HuH-7.5 (cell line): Measurements from ENCODE around the gene ZNF784.
"Not testable (repeated sequence)": the region's sequence is repeated elsewhere in the genome, so short reads cannot be mapped to it uniquely, and the experiment has no call there.

Experiments used
- DNase-seq: peaks from one replicate; pipeline ENCODE4 v3.0.0; 2011; ENCODE audit warnings: low spot score

ZNF784 gene

DNA sequence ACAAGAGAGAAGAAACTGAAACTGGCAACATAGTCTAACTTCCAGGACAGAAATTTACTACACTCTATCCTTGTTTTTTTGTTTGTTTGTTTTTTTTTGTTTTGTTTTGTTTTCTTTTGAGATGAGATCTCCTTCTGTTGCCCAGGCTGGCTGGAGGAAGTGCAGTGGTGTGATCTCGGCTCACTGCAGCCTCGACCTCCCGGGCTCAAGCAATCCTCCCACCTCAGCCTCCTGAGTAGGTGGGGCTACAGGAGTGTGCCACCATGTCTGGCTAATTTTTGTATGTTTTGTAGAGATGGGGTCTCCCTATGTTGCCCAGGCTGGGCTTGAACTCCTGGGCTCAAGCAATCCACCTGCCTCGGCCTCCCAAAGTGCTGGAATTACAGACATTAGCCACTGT, 42.1 kb downstream of the ZNF784 start:
- not testable (repeated sequence) for DNase-seq

DNA sequence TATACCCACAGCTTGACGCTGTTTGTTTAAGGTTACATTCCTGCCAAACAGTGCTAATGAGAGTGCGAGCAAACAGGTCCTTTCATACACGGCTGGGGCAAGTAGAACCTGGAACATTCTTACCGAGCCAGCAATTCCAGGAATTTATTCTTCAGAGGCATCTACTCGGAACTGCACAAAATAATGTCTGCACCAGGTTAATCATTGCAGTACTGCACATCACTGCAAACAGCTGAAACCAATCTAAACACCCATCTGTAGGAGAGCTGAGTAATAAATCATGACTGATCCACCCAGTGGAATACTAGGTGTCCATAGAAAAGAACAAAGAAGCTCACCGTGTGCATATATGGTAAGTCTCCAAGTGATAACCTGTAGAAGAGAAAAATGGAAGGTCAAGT, 42.5 kb downstream of the ZNF784 start:
- no peak for DNase-seq

DNA sequence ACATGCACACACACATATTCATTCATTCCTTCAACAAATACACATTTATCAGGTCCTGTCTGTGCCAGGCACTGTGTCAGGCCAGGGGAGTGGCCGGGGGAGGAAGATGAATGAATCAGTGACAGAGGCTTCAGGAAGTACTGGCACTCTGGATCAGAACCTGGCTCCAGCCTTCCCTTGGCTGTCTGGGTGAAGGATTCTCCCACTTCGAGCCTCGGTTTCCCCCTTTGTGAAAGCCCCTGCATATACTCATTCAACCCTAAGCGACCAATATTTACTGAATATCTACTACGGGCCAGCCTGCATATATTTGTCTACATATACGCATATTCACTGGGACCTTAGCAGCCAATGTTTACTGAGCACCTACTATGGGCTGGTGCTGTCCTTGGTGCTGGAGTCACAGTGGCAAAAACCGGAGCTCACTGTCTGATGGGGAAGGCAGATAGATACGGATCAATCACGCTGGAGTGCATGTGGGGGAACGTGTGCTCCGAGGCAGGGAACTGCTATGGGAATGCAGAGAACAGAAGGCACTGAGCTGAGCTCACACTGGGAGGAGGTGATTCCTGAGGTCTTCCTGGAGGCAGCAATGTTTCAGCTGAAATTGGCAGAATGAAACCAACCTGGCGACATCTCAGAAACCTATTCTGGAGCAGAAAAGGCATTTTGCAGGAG, 43.1 kb downstream of the ZNF784 start:
- DNase-seq = no peak

DNA sequence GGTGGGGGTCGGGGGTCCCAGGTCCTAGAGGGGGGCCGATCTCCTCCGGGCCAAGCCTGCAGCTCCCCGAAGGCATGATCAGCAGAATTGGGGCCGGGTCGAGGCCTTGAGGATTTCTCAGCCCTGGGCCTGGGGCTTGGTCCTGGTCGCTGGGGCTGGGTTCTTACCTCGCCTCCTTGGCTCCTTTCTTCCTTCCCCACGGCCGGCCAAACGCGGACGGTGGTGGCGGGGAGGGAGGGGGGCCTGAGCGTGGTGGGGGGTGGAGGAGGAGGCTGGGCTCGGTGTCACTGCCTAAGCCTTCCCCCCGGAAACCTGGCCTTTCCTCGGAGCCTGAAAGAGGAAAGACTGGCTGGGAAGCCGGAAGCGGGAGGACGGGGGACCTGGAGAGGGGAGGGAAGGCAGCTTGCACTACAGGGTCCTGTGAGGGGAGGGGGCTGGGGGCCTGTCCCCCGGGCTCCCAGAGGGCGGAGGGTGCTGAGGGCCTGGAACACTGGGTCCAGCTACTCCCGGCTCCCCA, 43.7 kb downstream of the ZNF784 start, which contains the start of gene ZNF579:
Gene ZNF579, minus strand, starts transcription at position 221 of the 517 bp plus-strand sequence. CDS start 1,209 bp downstream, outside the sequence.
- DNase-seq = peak; percentile 96

DNA sequence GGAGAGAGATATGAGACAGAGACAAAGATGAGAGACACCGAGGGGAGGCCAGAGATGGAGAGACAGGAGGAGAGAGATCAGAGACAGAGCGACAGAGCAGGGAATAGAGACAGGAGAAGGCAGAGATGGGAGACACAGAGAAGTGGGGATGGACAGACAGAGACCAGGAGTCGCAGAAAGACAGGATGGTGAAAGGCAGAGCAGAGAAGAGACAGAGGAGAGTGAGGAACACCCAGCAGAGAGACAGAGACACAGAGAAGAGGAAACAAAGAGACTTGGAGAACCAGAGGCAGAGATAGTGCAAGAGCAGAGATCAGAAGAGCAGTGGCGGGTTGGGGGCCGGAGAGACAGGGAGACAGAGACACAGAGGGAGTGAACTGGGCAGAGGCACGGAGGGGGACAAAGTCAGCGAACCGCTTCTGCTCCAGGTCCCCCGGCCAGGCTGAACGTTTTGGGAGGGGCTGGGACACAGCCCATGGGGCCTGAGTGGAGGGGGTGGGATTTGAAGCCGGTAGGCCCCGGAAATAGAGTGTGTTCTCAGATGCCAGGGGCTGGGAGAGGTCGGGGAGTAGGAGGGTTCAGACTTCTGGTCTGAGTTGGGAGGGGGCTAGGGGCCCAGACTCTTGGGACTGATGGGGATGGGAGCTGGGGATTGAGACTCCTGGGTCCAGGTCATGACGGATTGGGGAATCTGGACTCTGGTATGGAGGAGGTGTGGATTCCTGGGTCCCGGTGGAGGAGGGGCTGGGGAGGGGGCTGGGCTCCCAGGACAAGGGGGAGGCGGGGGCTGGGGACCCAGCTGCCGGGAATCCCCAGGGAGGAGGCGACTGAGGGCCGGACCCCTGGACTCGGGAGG, 44.4 kb downstream of the ZNF784 start:
- DNase-seq = peak; percentile 55

DNA sequence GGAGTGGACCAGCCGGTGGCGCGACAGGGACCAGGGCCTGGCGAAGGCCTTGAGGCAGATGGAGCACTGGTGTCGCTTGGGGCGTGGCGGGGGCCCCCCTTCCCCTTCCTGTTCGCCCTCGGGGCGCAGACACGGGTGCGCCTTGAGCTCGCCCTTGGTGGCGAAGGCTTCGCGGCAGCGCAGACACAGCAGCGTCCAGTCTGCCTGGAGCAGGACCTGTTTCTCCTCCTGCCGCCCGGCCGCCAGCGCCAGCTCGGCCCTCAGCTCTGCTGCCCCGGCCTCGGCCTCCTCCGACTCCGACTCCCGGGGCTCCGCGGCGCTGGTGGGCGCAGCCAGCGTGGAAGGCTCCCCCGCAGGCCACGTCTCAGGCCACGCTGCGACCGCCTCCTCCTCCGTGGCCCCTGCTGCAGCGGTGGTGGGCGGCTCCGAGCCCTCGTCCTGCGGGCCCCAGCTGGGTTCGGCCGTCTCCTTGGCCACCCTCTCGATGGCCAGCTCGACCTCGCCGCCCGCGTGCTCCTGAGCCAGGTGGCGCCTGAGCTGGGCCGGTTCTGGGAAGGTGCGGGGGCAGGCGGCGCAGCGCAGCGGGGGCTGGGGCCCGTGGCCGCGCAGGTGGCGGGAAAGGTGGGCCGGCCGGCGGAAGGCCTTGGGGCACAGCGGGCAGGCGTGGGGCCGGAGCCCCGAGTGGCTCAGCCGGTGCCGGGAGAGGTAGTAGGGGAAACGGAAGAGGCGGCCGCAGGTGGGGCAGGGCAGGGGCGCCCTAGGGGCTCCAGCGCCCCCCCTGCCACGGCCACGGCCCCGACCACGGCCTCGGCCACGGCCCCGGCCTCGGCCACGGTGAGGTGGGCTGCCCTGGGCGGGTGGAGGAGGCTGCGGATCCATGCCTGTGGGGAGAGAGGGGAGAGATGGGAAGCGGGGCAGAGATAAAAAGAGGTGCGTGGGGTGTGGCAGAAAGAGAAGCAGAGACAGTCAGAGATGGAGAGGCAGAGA, 45.3 kb downstream of the ZNF784 start:
- DNase-seq = no peak

DNA sequence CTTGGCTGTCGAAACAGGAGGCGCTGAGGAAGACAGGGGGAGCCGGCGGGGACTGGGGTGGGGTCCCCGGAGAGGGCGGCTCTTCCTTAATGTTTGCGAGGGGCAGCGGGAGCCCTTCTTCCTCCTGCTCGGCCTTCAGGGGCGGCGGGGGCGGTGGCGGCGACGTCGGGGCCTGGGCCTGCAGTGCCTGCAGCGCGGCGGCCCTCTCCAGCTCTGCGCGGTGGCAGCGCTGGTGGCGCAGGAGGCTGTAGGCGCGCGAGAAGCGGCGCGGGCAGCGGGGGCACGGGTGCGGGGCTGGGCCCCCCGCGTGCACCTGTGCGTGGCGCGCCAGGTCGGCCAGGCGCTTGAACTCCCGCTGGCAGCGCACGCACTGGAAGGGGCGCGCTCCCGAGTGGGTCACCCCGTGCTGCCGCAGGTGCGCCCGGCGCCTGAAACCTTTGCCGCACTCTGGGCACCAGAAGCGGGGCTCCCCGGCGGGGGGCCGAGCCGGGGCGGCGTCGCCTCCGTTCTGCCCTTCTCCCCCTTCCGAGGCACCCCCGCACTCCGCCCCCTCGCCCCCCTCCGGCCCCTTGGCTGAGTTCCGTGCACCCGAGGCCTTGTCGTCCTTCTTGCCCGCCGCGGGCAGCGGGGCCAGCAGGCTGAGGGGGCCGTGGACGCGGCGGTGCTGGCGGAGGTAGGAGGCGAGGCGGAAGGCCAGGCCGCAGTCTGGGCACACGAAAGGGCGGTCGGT, 46.2 kb downstream of the ZNF784 start:
- DNase-seq = no peak

DNA sequence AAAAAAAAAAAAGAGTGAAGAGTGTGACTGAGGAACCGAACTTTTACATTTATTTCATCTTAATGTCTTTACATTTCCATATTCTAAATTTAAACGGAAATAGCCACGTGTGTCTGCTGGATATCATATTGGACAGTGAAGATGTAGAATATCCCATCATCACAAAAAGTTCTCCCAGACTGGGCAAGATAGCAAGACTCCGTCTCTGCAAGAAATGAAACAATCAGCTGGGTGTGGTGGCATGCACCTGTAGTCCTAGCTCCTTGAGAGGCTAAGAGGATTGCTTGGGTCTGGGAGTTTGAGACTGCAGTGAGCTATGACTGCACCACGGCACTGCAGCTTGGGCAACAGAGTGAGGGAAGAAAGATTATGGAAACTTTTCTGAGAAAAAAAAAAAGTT, 47.6 kb downstream of the ZNF784 start:
- no peak for DNase-seq

DNA sequence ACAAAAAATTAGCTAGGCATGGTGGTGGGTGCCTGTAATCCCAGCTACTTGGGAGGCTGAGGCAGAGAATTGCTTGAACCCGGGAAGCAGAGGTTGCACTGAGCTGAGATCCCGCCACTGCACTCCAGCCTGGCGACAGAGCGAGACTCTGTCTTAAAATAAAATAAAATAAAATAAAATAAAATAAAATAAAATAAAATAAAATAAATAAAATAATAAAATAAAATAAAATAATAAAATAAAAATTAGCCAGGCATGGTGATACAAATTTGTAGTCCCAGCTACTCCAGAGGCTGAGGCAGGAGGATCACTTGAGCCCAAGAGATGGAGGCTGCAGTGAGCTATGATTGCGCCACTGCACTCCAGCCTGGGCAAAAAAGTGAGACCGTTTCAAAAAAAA, 50.4 kb downstream of the ZNF784 start:
- DNase-seq = not testable (repeated sequence)
